ENCODE measurements around the gene ANKH. TPM values are rescaled to one million over a fixed set of nuclear protein-coding genes. Genes with fewer than 3 reads are reported as not detected.

ANKH gene
- total and polyA plus RNA-seq, 2 of the 13 experiments (the other 11 are each of a cell fraction or from before 2014, with no cell fraction given) = 25.0 to 36.0 TPM

GRCh38 chr5:14873093-14873492, 1.5 kb upstream of the ANKH start (continued):
- TF ChIP-seq TRIM22 (IDR thresholded peaks at IDR 0.05) = no peak
- TF ChIP-seq PHF21A (CRISPR knock-in tag; IDR thresholded peaks at IDR 0.05) = 0 out of 2 replicates have a peak, but pooled peaks have one; percentile 6
- no peak for TF ChIP-seq AFF4 (CRISPR knock-in tag; IDR thresholded peaks at IDR 0.05)

- POLR2A ChIA-PET = interaction anchor here (1.8 kb wide), 1 partner anchor 144 kb away, joined by 5 read pairs; no protein-coding TSS in a partner anchor
- Histone ChIP-seq H3K9ac (ENCODE audit: insufficient read depth, low read depth, low read length) (peak overlapping the region; percentile 72), H3K36me3 (replicated peaks in 1 of 2; ENCODE audit: control insufficient read depth in 1 of 2, insufficient read depth in 2 of 2, low read length in 2 of 2) (no peaks in the 10 kb centered on the region), H3K4me1 (ENCODE audit: insufficient read depth, low read length) (peaks cover 46% of the 10 kb centered on the region), H2AFZ (ENCODE audit: low read length) (no peak overlapping the region), H4K20me1 (ENCODE audit: insufficient read depth, low read length) (no peaks in the 10 kb centered on the region), H3K4me2 (ENCODE audit: low read depth, low read length) (peak overlapping the region; percentile 94), H3K27ac (ENCODE audit: extremely low read length, insufficient read depth, low read length) (peak overlapping the region; percentile 54), H3K79me2 (ENCODE audit: insufficient read depth, low read length) (peaks cover 32% of the 10 kb centered on the region), H3K4me3 (replicated peaks in 1 of 3; ENCODE audit: insufficient read depth in 1 of 3, low read depth in 2 of 3, low read length in 3 of 3) (peak overlapping the region; percentile 80 to 92 (median 88)), H3K9me3 (ENCODE audit: low read length) (no peaks in the 10 kb centered on the region), H3K27me3 (ENCODE audit: control insufficient read depth in 1 of 2, insufficient read depth in 2 of 2, low read length in 2 of 2) (no peaks in the 10 kb centered on the region; a peak in 2 of 5 replicates)
- DNase-seq (ENCODE audit: low spot score) = peak; percentile 53
- no TSS peak for BruUV-seq (replicated peaks)
- intact Hi-C loops (cut with micrococcal nuclease; ENCODE audit: unreplicated experiment) = loop anchor here (1.0 to 5.0 kb wide), 3 partner anchors 100 to 144 kb away; no protein-coding TSS in a partner anchor
- CTCF ChIA-PET (ENCODE audit: low intra/inter-chr PET ratio, low total read pairs) = interaction anchor here (2.4 kb wide), 1 partner anchor 144 kb away, joined by 13 read pairs; no protein-coding TSS in a partner anchor
- FAIRE-seq = no peak
- peak; percentile 70 for ATAC-seq
- in situ Hi-C loops (cut with HindIII; ENCODE audit: extremely low pct_ligation_motif_present, low pct_unique_long_range_greater_than_20kb) = loop anchor here (5.0 kb wide), 2 partner anchors 140 to 145 kb away; no protein-coding TSS in a partner anchor
- WGBS (ENCODE audit: low lambda C conversion rate) = 1% methylated on average over 24 of the region's 73 CpGs
- TF ChIP-seq ETS1 (CRISPR knock-in tag; IDR thresholded peaks at IDR 0.05) = no peak
- TF ChIP-seq ELK4 (CRISPR knock-in tag; IDR thresholded peaks at IDR 0.05; ENCODE audit: borderline replicate concordance) = no peak
- no peak for TF ChIP-seq ATF7-NPFF (CRISPR knock-in tag; IDR thresholded peaks at IDR 0.05; ENCODE audit: low read depth)
- peak; percentile 45; the same call in 1 of the 2 replicates for TF ChIP-seq MXD1 (CRISPR knock-in tag; IDR thresholded peaks at IDR 0.05)
- 0 out of 2 replicates have a peak, but pooled peaks have one; percentile 12 for TF ChIP-seq ZNF263 (CRISPR knock-in tag; IDR thresholded peaks at IDR 0.05)
- no peak for TF ChIP-seq RBM39 (IDR thresholded peaks at IDR 0.05; ENCODE audit: low read depth, low read length, poor library complexity, severe bottlenecking)
- 0 out of 2 replicates have a peak, but pooled peaks have one; percentile 21 for TF ChIP-seq SIN3A (IDR thresholded peaks at IDR 0.05; ENCODE audit: borderline replicate concordance, low read depth, low read length)
Measured at GRCh38 chr5:14872070-14872989, 752 bp upstream of the ANKH start.
